OCI-M1 (cell line): ENCODE data around the gene ZNF316.

Source experiments
- DNase-seq: peaks from one replicate; lab custom pipeline; 2025; lab: John Stamatoyannopoulos, UW

ZNF316 gene

GRCh38 chr7:6691609-6692106 lies 54.5 kb downstream of the ZNF316 start:
- DNase-seq = no peak

- DNase-seq = no peak
Measured at GRCh38 chr7:6700793-6701192, 63.7 kb downstream of the ZNF316 start.

DNA sequence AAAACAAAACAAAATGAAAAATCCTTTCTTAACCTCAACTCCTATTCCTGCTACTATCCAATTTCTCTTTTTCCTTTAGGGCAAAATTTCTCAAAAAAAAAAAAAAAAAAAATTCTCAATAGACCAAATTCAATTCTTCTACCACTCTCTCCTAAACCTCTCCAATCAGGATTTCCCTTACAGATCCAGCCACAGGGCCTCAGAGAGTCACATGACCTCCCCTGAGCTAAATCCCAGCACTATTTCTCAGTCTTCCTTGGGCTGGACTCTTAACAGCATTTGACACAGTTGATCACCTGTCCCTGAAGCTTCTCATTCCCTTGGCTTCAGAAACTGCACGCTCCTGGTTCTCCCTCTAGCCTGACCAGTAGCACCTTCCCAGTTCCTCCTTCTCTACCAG lies 64.7 kb downstream of the ZNF316 start:
- DNase-seq = no peak
